ENCODE data around the gene RECQL5.

The RECQL5 gene

GRCh38 chr17:75635610-75636202, 31.2 kb downstream of the RECQL5 start:
- H3K9me3 ChIP-seq (ENCODE audit: insufficient read depth, low read length), result no peaks in the 10 kb centered on the region
- H3K27ac ChIP-seq (ENCODE audit: low read length), result no peak overlapping the region
- H2AFZ ChIP-seq (ENCODE audit: low read depth, low read length), result no peak overlapping the region
- no peaks in the 10 kb centered on the region for H3K27me3 ChIP-seq (ENCODE audit: low read depth, low read length)
- H3K4me3 ChIP-seq (ENCODE audit: low read length), result no peak overlapping the region
- H3K36me3 ChIP-seq (replicated peaks; ENCODE audit: low read depth, low read length), result peaks cover 15% of the 10 kb centered on the region
- H3K4me1 ChIP-seq (ENCODE audit: low read length), result peaks cover 22% of the 10 kb centered on the region
- no peaks in the 10 kb centered on the region for H3K79me2 ChIP-seq (ENCODE audit: low read length)
- H3K4me2 ChIP-seq (ENCODE audit: low read length), result no peak overlapping the region
- H3K9ac ChIP-seq (ENCODE audit: low read length), result no peak overlapping the region
- H4K20me1 ChIP-seq (ENCODE audit: insufficient read depth, low read length), result no peaks in the 10 kb centered on the region; the same call in 1 of the 2 replicates
- TF ChIP-seq EZH2phosphoT487 (IDR thresholded peaks at IDR 0.05; ENCODE audit: low read depth), result no peak
- no peak for TF ChIP-seq CTCF (IDR thresholded peaks at IDR 0.05; ENCODE audit: low read depth, low read length)

DNA sequence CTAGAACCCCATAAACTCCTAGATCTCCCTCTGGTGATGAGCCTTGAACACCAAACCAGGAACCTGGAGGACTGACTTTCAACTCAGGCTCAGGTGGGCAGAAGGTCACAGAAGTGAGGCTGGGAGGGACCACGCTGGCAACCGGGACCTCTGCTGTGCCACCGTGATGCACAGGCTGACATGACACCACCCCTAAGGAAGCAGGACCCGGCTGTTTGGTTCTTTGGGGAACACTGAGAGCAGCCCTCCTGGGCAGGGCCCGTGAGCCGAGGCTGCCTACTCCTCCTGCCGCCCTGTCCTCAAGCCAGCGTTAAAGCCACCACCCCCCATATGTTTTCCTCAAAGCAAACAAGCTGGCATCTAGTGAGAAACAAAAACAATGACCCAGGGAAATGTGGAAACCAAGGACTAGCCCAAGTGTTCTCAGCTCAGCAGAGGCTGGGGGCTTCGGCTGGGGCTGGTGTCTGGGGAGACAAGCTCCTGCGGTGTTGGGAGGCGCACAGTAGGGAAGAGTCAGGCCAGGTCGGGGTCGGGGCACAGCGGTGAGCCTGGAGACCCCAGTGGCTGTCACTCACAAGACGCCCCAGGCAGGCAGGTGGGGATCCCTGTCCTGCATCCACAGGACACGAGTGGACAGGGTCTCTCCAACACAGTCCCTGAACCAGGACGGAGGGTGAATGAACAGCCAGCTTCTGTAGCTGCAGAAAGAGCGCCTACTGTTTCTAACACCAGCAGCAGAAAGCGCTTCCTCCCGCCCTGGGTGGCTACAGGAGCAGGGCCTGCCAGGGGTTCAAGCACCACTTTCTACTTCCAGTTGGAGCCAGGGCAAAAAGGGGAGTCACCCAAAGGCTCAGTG, 32.0 kb downstream of the RECQL5 start:
- H3K4me1 ChIP-seq (ENCODE audit: low read length), result peaks cover 16% of the 10 kb centered on the region
- H3K4me3 ChIP-seq (ENCODE audit: low read length), result no peak overlapping the region
- H4K20me1 ChIP-seq (ENCODE audit: insufficient read depth, low read length), result no peaks in the 10 kb centered on the region; the same call in 1 of the 2 replicates
- H3K27ac ChIP-seq (ENCODE audit: low read length), result no peak overlapping the region
- no peaks in the 10 kb centered on the region for H3K79me2 ChIP-seq (ENCODE audit: low read length)
- H3K27me3 ChIP-seq (ENCODE audit: low read depth, low read length), result no peaks in the 10 kb centered on the region
- no peak overlapping the region for H3K9ac ChIP-seq (ENCODE audit: low read length)
- H2AFZ ChIP-seq (ENCODE audit: low read depth, low read length), result no peak overlapping the region
- no peak overlapping the region for H3K4me2 ChIP-seq (ENCODE audit: low read length)
- no peaks in the 10 kb centered on the region for H3K9me3 ChIP-seq (ENCODE audit: insufficient read depth, low read length)
- TF ChIP-seq EZH2phosphoT487 (IDR thresholded peaks at IDR 0.05; ENCODE audit: low read depth), result no peak
- TF ChIP-seq CTCF (IDR thresholded peaks at IDR 0.05; ENCODE audit: low read depth, low read length), result no peak
- H3K36me3 ChIP-seq (replicated peaks; ENCODE audit: low read depth, low read length), result peaks cover 11% of the 10 kb centered on the region

- no peaks in the 10 kb centered on the region for H3K79me2 ChIP-seq (ENCODE audit: low read length)
- H3K4me2 ChIP-seq (ENCODE audit: low read length), result no peak overlapping the region; the same call in 1 of the 2 replicates
- peaks cover 7% of the 10 kb centered on the region for H3K36me3 ChIP-seq (replicated peaks; ENCODE audit: low read depth, low read length)
- no peaks in the 10 kb centered on the region for H3K9me3 ChIP-seq (ENCODE audit: insufficient read depth, low read length)
- no peaks in the 10 kb centered on the region; the same call in 1 of the 2 replicates for H4K20me1 ChIP-seq (ENCODE audit: insufficient read depth, low read length)
- TF ChIP-seq CTCF (IDR thresholded peaks at IDR 0.05; ENCODE audit: low read depth, low read length), result no peak
- TF ChIP-seq EZH2phosphoT487 (IDR thresholded peaks at IDR 0.05; ENCODE audit: low read depth), result no peak
- H3K9ac ChIP-seq (ENCODE audit: low read length), result no peak overlapping the region
- H3K4me3 ChIP-seq (ENCODE audit: low read length), result no peak overlapping the region
- peaks cover 16% of the 10 kb centered on the region for H3K4me1 ChIP-seq (ENCODE audit: low read length)
- no peak overlapping the region for H3K27ac ChIP-seq (ENCODE audit: low read length)
- H2AFZ ChIP-seq (ENCODE audit: low read depth, low read length), result no peak overlapping the region
- H3K27me3 ChIP-seq (ENCODE audit: low read depth, low read length), result no peaks in the 10 kb centered on the region
Observed at GRCh38 chr17:75634376-75634740, 32.6 kb downstream of the RECQL5 start.
